NCI-H1694 treated with DMSO at 0.1 percent for 48 hours (cell line): Measurements from ENCODE around the gene INAVA.
"Not testable (repeated sequence)": the region's sequence is repeated elsewhere in the genome, so short reads cannot be mapped to it uniquely, and the experiment has no call there.

Experiments
- DNase-seq: peaks from one replicate; lab custom pipeline; 2025; lab: John Stamatoyannopoulos, UW

INAVA gene

GRCh38 chr1:200899015-200899386 is 4.3 kb downstream of the INAVA start:
- DNase-seq: no peak

DNA sequence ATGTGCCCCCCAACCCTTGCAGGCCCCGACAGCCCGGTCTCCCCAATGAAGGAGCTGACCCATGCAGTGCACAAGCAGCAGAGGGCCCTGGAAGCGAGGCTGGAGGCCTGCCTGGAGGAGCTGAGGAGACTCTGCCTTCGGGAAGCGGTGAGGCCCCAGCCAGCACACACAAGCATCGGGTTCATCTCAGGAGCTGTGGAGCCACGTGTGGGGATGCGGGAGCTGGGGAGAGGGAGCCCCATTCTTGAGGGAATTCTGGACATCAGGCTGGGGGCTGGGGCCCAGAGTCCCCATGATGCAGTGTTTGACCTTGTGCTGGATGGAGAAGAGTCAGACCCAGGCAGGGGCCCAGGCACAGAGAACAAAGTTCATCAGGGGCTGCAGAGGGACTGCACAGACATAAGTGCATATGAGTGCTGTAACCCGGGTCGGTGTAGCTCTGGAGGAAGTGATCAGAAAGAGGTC is 4.8 kb downstream of the INAVA start:
- DNase-seq: no peak

GRCh38 chr1:200899954-200900867 is 5.5 kb downstream of the INAVA start:
- no peak for DNase-seq

- DNase-seq: no peak
Observed at GRCh38 chr1:200900877-200901276, 6.2 kb downstream of the INAVA start.

- DNase-seq: no peak
Observed at GRCh38 chr1:200901350-200901749, 6.7 kb downstream of the INAVA start.

- no peak for DNase-seq
Observed at GRCh38 chr1:200901796-200902444, 7.2 kb downstream of the INAVA start.

DNA sequence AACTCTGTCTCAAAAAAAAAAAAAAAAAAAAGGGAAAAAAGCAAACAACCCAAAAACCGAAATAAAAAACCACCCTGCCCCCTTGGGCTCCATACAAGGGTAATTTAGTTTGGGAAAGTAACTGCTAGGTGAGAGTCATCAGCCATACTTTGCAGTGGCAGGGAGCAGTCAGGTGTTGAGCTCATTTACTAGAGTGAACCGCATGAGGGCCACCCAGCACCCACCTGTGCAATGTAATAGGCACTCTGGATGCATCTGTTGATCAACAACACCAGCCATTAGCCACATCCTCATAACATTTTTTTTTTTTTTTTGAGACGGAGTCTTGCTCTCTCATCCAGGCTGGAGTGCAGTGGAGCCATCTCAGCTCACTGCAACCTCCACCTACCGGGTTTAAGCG is 9.1 kb downstream of the INAVA start:
- no peak for DNase-seq

DNA sequence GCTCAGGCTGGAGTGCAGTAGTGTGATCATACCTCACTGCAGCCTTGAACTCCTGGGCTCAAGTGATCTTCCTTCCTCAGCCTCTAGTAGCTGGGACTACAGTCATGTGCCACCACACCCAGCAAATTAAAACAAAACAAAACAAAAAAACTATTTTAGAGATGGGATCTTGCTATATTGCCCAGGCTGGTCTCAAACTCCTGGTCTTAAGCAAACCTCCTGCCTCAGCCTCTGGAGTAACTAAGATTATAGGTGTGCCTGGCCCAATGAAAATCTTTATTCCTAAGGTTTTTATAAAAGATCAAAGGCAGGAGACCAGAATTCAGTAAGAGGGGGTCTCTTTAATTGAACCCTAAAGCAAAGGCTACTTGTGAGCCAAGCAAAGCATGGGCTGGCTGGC is 10.1 kb downstream of the INAVA start:
- no peak for DNase-seq

GRCh38 chr1:200905411-200906052 is 10.8 kb downstream of the INAVA start:
- no peak for DNase-seq

- no peak for DNase-seq
Observed at GRCh38 chr1:200906491-200906890, 11.8 kb downstream of the INAVA start.

DNA sequence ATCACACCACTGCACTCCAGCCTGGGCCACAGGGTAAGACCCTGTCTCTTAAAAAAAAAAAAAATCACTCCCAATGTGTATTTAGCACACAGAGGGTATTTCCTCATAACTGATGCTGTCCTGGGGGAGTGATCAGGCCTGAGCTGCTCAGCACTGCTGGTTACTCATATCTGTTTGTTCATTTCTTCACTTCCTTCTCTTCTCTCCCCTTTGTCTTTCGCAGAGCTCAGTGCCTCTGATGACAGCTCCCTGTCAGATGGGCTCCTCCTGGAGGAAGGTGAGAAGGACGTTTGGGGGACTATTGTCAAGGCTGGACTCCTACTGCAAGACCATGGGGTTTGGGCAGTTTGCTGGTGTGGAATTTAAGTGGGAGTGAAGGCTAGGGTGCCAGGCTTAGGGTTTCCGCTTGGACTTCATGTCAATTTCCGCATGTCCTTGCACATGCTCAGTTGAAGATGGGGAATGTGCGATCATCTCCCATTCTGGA is 13.0 kb downstream of the INAVA start:
- no peak for DNase-seq

- no peak for DNase-seq
Observed at GRCh38 chr1:200908191-200908868, 13.6 kb downstream of the INAVA start.

DNA sequence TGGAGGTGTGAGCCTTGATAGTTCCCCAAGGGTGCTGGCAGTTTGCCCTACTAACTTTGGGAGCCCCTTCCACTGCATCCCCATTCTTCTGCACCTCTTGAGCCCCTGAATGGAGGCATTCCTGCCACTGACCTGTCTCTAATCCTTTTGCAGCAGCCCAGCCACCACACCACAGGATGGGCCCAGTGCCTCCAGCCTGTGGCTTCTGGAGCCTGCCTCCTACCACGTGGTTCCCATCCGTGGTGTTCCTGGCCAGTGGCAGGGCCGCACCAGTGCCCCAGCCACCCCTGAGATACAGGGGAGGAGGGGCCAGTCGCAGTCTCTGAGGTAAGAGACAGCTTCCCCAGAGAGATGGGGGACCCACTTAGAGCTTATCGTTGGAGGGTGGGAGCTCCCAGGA is 14.4 kb downstream of the INAVA start:
- DNase-seq: no peak

GRCh38 chr1:200909757-200910239 is 15.1 kb downstream of the INAVA start:
- no peak for DNase-seq

- DNase-seq: no peak
Observed at GRCh38 chr1:200911361-200911760, 16.7 kb downstream of the INAVA start.

DNA sequence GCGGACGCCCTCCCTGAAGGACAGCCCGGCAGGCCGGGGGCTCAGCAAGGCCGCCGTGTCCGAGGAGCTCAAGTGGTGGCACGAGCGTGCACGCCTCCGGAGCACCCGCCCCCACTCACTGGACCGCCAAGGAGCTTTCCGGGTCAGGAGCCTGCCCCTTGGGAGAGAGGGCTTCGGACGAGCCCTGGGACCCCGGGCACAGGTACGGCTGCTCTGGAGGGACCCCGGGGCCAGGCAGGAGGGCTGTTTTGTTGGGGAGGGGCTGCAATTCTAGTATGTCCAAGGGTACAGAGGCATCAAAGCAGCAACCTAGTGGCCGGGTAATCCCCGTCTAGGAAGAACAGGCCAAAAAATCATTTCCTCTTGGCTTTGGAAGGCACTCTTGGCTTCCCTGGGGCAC is 17.2 kb downstream of the INAVA start:
- not testable (repeated sequence) for DNase-seq

DNA sequence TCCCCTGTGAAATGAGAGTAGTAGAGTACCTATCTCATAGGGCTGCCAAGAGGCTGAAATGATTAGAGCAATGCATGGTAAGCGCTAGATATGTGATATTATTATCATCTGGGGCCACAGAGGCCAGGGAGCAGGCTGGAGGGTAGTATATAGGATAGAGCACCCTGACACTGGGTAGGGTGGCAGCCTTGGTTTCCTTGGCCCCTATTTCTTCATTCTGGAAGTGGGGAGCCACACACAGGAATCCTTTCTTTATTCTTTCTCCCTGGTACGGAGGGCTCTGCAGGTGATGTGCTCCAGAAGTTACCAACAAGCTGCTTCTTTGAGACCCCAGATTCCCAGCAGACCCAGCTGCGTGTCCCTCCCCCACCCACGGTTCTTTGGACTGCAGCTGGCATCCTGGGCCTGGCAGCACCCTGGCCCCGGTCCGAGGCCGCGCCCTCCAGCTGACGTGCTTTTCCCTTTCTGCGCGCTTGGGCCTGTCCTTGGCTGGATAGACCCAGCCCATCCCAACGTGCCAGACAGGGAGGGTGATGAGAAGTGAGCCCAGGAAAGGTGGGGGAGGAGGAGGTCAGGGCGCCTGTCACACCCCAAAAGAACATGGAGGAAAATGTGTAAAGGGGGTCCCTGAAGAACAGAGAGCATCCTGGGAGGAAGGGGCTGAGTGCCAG is 18.2 kb downstream of the INAVA start:
- peak; percentile 27 for DNase-seq

GRCh38 chr1:200916152-200916551 is 21.5 kb downstream of the INAVA start:
- DNase-seq: no peak

DNA sequence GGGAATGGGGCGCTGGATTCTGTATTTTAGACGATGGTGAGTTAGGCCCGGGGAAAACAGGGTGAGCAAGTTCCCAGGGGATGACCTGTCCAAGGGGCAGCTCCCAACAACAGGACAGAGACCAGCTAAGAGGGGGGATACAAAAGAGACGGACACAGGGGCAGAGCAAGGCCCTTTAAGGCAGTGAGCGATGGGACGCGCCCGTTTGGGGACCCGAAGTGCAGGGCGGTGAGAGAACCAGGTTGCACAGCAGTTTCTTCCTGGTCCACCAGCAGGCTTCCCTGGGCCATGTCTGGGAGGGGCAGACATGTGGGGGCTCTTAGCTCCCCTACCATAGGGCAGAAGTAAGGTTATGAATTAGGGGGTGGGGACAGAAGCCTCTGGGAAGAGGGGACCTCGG is 22.0 kb downstream of the INAVA start:
- no peak for DNase-seq

- DNase-seq: peak; percentile 93
Observed at GRCh38 chr1:200917291-200917817, 22.7 kb downstream of the INAVA start.

GRCh38 chr1:200918006-200918405 is 23.3 kb downstream of the INAVA start:
- no peak for DNase-seq
